ENCODE results near the gene HDAC8.
"Not testable (repeated sequence)": the region's sequence is repeated elsewhere in the genome, so short reads cannot be mapped to it uniquely, and the experiment has no call there.

The HDAC8 gene

DNA sequence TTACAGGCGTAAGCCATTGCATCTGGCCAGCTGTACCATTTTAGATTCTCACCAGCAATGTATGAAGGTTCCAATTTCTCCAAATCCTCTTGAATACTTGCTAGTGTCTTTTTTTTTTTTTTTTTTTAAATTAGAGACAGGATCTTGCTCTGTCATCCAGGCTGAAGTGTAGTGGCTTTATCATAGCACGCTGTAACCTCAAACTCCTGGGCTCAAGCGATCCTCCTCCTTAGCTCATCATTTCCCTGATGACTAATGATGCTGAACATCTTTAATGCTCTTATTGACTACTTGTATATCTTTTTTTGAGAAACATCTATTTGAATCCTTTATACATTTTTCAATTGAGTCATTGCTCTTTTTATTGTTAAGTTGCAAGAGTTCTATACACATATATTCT, 40.3 kb downstream of the HDAC8 start:
- no peak for DNase-seq (ENCODE audit: low spot score)

DNA sequence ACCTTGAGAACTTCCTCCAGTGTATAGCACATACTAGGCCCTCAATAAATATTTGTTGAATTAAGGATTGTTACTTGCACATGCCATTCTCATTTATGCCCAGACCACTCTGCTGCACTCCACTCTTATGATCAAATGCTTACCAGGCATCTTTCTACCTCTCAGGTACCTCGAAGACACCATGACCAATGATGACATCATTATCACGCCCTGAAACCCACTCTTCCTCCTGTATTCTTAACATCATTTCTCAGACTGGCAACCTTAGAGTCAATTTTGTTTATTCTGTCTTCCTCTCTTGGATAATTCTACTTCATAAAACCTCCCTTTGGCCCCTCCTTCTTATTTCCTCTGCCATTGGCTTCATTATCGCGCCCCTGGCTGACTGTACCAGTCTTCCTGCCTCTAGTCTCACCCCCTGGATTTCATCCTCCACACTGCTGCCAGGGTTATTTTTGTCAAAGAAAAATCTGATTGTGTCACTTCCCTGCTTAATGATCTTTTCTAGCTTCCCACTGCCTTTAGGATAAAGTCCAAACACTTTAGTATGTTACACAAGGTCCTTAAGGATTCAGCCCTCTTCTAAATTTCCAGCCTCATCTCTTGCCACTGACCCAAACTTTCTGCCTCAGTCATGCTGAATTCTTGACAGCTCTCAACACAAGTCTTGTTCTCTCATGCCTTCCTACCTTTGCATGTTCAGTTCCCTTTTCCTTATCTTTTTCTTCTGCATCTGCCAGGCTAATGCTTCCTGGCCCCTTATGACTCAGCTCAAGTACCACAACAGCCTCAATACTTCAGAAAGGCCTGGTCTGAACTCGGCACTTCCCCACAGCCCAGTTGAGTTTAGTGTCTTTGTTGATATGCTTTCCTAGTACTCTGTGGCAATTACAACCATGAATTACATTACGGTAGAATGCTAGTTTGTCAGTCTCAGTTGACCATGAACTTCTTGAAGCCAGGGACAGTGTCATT, 45.8 kb downstream of the HDAC8 start:
- DNase-seq (ENCODE audit: low spot score): no peak

DNA sequence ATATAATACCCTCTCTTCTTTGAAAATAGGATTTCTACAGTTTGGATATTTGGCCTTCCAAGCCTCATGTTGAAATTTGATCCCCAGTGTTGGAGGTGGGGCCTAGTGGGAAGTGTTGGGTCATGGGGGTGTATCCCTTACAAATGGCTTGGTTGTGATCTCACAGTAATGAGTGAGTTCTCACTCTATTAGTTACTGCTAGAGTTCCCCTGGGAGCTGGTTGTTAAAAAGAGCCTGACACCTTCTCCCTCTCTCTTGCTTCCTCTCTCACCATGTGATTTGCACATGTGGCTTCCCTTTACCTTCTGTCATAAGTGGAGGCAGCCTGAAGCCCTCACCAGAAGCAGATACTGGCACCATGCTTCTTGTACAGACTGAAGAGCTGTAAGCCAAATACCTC, 73.9 kb downstream of the HDAC8 start:
- DNase-seq (ENCODE audit: low spot score): no peak

DNA sequence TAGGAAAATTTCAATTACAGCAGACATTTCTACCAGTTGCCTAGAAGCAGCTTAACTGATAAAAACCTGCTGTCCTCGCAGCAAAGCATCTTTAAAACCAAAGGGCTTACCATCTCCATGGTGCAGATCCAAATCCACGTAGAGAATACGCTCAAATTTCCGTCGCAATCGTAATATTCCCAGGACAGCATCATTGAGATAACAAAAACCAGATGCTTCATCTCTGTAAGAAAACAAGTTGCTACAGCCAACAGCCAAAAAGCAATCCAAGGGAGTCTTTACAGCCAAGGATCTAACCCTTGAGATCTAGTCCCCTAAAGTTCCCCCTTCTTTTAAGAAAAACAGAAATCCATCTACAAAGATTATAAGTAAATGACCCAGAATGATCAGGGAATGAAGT, 77.6 kb downstream of the HDAC8 start:
- peak; percentile 5 for DNase-seq (ENCODE audit: low spot score)

DNA sequence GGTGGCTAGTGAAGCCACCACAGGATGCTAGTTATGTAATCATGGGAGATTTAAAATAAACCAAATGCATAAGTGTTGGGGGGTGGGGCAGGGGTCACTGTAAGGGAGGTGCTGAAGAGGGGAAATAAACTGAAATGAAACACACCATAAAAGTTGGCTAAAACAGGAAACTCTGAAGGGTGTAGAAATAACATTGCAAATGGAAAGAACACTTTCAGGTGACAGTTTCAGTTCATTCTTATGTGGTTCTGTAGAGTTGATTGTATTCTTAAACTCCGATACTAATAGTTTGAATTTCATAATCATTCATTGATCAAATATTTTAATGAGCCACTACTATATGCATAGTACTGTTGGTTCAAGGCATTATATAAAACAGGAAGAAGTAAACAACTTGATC, 80.1 kb downstream of the HDAC8 start:
- no peak for DNase-seq (ENCODE audit: low spot score)

DNA sequence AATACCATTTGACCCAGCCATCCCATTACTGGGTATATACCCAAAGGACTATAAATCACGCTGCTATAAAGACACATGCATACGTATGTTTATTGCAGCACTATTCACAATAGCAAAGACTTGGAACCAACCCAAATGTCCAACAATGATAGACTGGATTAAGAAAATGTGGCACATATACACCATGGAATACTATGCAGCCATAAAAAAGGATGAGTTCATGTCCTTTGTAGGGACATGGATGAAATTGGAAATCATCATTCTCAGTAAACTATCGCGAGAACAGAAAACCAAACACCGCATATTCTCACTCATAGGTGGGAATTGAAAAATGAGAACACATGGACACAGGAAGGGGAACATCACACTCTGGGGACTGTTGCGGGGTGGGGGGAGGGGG, 82.4 kb downstream of the HDAC8 start:
- not testable (repeated sequence) for DNase-seq (ENCODE audit: low spot score)

DNA sequence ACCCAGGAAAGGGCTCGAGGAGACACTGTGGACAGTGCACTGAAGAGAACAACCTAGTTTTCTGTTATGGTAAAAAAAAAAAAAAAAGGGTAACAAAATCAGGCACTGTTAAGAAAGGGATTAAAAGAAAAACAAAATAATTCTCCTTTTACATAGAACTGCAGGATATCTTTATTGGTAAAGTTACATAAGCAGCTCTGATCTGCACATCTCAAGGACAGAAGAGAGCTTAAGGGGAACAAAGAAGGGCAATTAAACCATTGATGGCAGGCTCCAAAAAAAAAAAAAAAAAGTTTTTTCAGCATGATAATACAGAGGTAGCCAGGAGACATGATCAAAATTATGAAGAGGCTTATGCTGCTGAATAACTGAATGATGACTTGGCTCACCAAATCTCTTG, 85.0 kb downstream of the HDAC8 start:
- DNase-seq (ENCODE audit: low spot score): no peak

DNA sequence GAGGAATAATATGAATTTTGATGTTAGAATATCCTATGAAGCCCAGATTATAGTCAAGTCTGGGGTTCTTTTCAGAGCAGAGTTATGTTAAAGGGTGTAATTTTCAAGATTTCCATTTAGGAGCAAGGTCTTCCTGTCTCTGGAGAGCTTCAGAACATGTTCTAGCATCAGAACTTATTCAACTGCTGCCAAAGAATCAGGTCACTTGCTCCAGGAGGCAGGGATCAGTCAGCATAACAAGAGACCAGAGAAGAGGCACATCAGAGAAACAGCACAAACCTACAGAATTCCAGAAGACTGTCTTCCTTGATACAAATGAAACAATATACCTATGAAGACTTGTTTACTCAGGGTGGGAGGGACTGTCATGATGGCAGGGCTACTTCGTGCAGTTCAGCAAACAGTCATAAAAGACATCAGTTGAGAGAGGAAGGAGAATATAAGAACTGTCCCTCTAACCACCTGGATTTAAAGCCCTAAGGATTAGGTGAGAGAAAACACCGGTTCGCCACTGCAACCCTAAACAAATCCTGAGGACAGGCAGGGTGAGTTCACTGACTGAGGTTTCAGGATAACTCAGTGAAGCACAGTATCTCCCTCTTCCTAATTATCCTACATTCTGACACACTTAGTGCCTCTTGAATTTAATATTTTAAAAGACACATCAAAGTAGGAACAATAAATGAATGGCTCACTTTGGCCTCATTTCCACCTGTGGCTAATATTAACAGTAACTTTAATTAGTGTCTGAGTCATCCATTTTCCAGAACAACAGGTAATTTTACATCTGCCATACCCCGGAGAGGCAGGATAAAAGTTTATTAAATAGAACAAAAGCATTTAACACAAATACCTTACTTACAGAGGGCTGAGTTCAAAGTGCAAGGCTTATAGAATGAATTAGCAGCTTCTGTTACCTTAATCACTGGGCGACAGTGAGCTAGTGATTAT, 93.0 kb downstream of the HDAC8 start:
- no peak for DNase-seq (ENCODE audit: low spot score)

DNA sequence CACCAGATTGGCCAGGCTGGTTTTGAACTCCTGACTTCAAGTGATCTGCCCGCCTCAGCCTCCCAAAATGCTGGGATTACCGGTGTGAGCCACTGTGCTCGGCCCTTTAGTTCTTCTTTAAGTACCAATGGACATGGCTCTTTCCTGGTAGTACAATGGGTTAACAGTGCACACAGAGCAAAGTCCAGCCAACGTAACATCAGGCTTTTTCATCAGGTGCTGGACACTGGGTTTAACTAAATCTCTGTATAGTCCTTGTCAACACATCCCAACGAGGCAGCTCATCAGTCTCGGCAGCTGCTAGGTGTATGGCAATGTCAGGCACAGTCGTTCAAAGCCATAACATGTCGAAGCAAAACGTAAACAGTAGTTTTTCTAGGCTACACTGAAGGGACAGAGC, 93.8 kb downstream of the HDAC8 start:
- no peak for DNase-seq (ENCODE audit: low spot score)

DNA sequence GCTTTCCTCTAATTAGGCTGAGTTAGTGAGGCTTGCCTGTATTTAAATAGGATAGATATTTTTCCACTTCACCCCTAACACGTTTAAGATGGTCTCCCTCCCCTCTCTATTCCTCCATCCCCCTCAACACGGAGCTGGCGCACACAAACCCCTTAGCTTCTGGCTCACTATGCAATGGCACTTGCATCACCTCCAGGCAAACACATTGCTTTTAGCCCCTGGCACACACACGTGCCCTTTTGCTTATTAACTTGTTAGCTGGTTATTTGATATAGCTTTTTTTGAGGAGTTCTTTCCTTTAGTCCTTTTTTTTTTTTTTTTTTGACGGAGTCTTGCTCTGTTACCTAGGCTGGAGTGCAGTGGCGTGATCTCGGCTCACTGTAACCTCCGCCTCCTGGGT, 94.3 kb downstream of the HDAC8 start:
- no peak for DNase-seq (ENCODE audit: low spot score)

DNA sequence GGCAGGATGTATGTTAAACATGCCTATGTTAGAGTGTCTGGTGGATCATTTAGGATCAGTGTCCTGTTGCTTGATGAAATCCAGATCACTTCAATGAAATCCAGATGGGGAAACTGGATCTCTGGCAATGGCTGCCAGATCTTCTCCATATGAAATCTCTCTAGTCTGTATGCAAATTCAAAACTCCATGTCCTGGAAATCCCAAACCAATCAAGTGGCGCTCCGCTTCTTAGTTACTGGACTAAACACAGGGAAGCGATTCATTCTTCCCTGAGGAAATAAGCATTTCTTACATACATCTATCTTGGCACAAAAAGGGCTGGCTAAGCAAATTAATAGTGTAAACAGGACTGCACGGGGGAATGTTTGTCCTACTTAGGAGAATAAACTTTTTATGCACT, 94.9 kb downstream of the HDAC8 start:
- DNase-seq (ENCODE audit: low spot score): peak; percentile 3

DNA sequence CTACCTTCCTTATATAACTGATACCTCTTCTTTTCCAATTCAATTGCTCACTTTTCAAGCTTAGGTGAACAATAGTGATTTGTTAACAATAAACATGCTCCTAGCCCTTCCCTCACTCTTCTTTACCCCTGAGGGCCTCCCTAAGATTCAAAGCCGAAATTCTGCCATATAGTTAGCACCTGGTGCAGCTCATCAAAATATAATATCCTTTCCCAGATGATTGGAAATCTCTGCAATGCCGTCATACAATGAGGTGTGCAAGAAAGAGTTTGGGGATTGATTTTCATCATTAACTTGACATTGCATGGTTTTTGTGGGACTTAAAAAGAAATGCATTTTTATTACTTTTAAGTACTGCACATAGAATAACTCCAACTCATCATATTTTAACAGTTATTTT, 95.3 kb downstream of the HDAC8 start:
- DNase-seq (ENCODE audit: low spot score): no peak

DNA sequence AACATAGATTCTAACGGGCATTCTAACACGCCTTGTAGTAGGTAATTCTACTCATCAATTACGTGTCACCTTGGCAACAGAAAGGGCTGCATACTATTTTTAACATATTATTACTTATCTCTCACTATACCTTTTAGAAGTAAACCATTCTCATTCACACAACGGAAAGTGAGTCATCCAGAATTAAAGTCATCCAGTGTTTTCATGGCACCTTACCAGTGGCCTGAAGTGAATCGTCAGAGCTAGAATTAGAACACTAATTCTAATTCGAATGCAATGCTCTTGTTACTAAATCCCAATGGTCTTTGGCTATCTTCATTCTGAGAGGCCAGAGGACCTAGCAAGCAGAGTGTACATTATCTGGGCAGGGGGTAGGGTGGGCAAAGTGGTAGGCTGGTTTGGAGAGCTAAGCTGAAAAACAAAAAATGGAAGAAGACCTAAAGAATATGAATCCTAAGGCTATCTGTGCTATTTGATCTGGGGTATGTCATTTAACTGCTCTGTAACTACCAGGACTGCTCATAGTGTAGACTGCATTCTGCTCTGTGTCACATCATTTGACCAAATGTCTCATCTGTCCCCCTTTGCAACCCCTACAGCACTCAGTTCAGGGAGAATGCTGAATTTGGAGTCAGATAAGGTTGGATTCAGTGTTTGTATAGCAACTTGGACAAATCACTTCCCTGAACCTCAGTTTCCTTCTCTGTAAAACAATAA, 96.5 kb downstream of the HDAC8 start:
- no peak for DNase-seq (ENCODE audit: low spot score)

DNA sequence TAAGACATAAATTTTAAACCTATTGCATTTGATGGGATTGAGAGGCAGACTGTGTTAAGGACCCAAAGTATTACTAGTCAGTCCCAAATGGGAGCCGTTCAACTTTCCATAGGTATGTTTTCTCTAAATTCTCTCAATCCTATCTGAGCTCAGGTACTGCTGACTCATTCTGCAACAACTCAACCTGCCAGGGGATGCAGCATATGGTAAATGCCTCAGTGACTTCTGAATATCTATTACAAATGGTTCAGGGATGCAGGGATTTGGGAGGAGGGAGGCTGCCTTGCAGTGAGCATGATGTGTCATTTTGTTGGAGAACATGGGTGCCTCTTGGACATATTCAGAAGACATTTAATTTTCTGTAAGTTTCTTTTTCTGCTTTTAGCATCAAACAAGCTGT, 97.3 kb downstream of the HDAC8 start:
- DNase-seq (ENCODE audit: low spot score): no peak

DNA sequence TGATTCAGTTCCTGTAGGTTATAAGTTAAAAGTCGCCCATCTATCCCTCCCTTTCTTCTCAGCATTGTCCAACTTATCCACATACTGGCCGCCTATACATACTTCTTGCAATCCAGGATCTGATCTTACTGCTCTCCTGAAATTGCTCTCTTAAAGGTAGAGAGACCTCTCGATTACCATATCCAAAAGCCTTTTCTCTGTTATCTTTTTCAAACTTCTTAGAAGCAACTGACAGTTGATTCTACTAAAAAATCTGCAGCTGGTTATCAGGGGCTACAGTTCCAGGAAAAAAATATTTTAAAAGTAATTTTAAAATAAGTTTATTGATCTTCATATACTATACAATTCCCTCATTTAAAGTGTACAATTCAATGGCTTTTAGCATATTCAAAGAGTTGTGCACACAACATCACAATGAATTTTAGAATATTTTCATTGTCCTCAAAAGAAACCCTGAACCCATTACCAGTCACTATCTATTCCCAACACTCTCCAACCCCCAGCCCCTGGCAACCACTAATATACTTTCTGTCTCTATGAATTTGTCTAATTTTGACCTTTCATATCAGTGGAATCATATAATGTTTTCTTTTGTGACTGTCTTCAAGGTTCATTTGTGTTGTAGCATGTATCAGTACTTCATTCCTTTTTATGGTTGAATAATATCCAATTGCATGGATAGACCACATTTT, 102.0 kb downstream of the HDAC8 start:
- no peak for DNase-seq (ENCODE audit: low spot score)

DNA sequence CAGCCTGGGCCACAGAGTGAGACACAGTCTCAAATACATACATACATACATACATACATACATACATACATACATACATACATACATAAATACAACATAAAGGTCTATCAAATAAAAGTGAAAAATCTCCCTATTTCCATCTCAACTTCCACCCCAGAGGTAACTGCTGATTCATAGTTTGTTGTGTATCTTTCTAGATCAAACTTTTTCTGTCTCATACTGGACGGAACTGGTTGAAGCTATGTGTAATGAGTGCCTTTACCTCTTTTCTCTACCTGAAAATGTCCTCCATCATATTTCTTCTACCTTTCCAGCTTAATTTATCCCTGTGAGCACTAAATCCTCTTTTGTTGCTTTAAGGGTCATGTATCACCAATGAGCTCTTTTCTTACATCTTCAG, 102.5 kb downstream of the HDAC8 start:
- no peak for DNase-seq (ENCODE audit: low spot score)

DNA sequence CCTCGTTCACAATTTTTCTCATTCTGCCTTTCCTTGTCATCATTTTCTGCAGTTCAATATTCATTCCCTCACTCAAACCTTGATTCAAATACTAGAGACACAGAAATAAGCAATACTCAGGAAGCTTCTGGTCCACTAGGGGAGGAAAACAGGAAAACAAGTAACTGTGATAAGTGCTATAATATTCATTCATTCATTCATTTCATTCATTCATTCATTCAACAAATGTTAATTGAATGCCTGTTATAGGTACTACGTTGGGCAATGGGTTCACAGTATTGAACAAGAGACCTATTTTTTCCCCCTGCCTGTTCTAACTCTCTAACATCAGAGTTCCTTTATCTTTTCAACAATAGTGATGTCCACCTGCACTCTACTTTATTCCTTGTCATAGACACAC, 104.0 kb downstream of the HDAC8 start:
- no peak for DNase-seq (ENCODE audit: low spot score)

DNA sequence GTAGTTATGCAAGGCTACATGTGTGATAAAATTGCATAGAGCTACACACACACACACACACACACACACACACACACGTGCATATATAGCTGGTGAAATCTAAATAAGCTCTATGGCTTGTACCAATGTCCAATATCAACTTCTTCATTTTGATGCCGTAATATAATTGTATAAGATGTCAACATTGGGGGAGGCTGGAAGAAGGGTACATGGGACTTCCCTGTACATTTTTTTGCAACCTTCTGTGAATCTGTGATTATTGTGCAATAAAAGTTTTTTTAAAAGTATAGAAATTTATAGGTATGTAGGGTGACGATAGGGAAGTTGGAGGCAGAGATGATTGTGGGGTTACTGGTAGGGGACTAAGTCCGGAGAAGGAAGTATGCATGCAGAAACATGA, 105.5 kb downstream of the HDAC8 start:
- no peak for DNase-seq (ENCODE audit: low spot score)

DNA sequence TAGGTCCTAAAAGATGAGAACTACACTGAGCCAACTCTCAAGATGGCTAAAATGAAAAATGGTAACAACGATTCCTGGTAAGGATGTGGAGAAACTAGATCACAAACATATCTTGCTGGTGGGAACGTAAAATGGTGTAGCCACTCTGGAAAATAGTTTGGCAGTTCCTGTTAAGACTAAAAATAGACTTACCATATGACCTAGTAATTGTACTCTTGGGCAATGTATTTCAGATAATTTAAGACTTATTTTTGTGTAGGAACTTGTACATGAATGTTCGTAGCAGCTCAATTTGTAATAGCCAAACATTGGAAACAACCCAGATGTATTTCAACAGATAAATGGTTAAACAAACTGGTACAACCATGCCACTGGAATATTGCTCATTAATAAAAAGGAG, 106.2 kb downstream of the HDAC8 start:
- DNase-seq (ENCODE audit: low spot score): no peak

DNA sequence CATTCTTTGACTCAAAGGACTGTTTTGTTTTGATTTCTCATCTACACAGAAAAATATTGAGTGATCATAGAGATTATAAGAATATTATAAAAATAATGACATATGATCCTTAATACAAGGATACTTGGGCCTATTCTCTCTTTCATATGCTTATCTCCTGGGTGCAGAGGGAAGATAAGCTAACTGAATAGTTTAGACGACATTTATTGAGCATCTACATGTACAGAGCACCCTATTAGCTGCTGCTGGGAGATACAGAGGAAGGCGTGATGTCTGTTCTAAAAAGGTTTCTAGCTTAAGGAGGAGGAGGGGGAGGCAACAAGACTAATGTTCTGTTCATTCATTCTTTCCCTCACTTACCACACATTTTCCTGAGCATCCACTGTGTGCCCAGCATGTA, 106.8 kb downstream of the HDAC8 start:
- DNase-seq (ENCODE audit: low spot score): no peak

DNA sequence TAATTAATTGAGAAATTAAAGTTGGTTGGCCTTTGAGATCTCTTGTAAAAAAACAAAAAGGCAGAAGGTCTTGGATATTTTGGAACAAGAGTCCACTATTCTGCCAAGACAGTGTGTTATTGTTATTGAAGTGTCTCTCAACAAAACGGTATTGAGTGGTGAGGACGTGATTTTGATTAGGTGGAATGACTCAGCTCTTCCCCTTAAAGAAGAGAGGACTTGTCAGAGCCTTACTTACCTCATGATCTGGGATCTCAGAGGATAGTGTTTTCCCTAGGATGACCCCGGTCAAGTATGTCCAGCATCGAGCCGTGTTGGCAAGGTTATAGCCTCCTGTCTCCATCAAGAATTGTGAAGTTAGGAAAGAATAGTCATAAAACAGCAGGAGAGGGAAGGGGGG, 110.9 kb downstream of the HDAC8 start:
- no peak for DNase-seq (ENCODE audit: low spot score)

DNA sequence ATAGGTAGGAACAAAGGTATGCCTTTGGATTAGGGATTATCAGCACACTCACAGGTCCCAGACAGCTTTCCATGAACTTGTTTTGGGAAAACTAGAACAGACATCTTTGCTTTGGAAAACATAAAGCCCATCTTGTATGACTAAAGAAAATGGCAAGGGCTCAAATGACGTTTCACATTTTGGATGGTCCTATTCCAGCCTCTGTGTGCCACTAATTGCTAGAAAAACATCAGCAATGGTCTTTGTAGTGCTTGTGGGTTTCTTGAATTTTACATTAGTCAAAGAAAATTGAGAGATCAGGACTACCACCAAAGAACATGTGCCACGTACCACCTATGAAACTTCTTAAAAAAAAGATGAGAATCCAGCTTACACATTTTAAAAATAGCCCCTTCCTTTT, 111.4 kb downstream of the HDAC8 start:
- DNase-seq (ENCODE audit: low spot score): no peak
